DND-41 (cell line): ENCODE results near the gene UBE2K.

Experiments
- EZH2 ChIP-seq: IDR thresholded peaks from 3 replicates; pipeline ENCODE4 v1.6.1; 2012; ENCODE audit warnings: borderline replicate concordance, low read depth, mild to moderate bottlenecking, moderate library complexity, low read length, inconsistent platforms; ENCODE audit not compliant: severe bottlenecking
- TF ChIP-seq, protein P1 (sequence below): IDR thresholded peaks from 2 replicates; pipeline ENCODE4 v1.5.1; 2012; ENCODE audit warnings: borderline replicate concordance, low read length, moderate library complexity, mild to moderate bottlenecking; ENCODE audit not compliant: poor library complexity, severe bottlenecking; ENCODE audit errors: extremely low read depth

DNA sequence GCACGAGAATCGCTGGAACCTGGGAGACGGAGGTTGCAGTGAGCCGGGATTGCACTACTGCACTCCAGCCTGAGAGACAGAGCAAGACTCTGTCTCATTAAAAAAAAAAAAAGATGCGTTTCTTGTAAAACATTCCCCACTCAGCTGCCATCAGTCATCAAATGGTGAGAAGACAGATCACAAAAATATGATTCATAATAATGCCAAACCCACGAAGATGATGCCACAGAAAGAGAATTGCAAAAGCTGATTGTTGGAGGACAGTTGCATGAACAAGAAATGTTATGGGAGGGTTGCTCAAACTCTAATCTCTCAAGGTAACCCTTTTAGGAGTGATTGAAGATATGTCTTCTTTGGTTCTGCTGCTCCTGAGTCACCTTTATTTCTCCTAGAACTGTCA is 37.9 kb upstream of the UBE2K start:
- no peak for TF ChIP-seq EZH2
- TF ChIP-seq, protein P1, sequence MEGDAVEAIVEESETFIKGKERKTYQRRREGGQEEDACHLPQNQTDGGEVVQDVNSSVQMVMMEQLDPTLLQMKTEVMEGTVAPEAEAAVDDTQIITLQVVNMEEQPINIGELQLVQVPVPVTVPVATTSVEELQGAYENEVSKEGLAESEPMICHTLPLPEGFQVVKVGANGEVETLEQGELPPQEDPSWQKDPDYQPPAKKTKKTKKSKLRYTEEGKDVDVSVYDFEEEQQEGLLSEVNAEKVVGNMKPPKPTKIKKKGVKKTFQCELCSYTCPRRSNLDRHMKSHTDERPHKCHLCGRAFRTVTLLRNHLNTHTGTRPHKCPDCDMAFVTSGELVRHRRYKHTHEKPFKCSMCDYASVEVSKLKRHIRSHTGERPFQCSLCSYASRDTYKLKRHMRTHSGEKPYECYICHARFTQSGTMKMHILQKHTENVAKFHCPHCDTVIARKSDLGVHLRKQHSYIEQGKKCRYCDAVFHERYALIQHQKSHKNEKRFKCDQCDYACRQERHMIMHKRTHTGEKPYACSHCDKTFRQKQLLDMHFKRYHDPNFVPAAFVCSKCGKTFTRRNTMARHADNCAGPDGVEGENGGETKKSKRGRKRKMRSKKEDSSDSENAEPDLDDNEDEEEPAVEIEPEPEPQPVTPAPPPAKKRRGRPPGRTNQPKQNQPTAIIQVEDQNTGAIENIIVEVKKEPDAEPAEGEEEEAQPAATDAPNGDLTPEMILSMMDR = no peak
